ENCODE results near the gene IMPDH2.

IMPDH2 gene

DNA sequence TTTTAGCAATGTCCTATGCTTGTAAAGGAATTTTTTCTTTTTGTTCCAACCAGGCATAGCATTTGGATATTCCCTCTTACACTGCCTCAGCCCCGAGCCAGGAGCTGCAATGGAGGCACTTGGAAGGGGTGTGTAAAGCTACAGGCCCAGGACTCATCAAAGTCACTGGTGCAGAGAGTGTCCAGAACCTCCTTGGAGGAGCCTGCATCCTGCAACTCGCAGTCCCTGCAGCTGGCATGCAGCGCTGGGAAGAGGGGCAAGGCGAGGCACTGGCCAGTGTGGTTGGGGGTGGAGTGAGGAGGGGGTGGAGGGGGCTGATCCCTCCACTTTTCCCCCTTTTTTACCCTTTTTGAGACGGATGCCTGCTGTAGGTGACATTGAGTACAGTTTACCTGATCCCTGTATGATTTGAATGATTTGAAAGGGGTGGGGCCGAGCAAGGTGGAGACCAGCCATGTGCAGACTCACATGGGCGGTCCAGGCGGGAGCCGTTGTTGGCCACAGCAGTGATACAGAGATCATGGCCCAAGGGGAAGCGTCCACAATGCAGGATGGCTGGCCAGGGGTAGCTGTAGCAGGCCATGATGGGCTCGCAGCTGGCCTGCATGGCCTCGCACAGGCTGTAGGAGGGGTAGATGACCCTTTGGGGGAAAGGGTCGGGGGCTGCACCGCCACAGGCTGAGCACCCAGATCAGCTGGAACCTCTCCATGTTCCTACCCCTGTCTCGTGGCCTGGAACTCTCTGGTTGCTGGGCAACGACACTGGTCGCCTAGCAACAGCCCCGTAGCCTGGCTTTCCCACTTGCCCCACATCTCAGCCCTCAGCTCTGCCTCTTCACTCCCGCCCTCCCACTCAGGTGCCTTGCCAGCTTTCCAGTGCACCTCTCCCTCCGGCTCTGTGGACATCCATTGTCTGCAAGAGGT is 31.2 kb downstream of the IMPDH2 start:
- no peak for DNase-seq (ENCODE audit: insufficient read length, low spot score)
- no peak for FAIRE-seq
- TF ChIP-seq SPI1 (IDR thresholded peaks at IDR 0.05; ENCODE audit: low read depth, low read length) (no peak), PAX5 (IDR thresholded peaks at IDR 0.05; ENCODE audit: insufficient read depth, low read length, severe bottlenecking) (no peak), POLR2A (IDR thresholded peaks at IDR 0.05; ENCODE audit: low read depth, low read length) (no peak), POLR2AphosphoS5 (IDR thresholded peaks at IDR 0.05; ENCODE audit: low read depth, low read length) (no peak), POU2F2 (IDR thresholded peaks at IDR 0.05; ENCODE audit: low read depth, low read length) (no peak), TAF1 (IDR thresholded peaks at IDR 0.05; ENCODE audit: low read depth, low read length) (no peak)

DNA sequence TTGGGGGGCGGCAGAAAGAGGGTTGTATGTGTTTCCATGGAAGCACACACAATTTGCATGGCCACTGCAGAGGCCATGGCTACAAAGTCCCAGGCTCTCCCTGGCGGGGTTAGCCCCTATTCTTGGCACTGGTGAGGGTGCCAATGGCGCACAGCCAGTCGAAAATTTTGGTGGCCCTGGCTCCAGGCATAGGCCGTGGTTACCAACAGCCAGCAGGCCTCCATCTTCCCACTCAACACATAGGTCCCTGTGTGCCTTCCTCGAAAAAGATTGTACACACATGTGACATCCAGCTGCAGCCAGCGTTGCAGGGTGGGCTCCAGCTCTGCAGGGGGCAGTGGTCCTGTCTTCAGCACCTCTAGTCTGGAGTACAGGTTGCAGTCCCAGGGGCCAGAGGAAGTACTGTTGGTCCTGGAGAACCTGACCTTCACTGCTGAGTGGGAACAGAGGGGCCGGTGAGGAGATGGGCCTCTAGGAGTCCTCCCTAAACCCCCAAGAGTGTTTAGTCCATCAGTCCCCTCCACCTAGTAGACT is 32.0 kb downstream of the IMPDH2 start:
- FAIRE-seq (no peak), DNase-seq (ENCODE audit: insufficient read length, low spot score) (no peak)
- no peak for TF ChIP-seq POLR2AphosphoS5 (IDR thresholded peaks at IDR 0.05; ENCODE audit: low read depth, low read length)
- no peak for TF ChIP-seq SPI1 (IDR thresholded peaks at IDR 0.05; ENCODE audit: low read depth, low read length)
- TF ChIP-seq POLR2A (IDR thresholded peaks at IDR 0.05; ENCODE audit: low read depth, low read length): no peak
- TF ChIP-seq TAF1 (IDR thresholded peaks at IDR 0.05; ENCODE audit: low read depth, low read length): no peak
- no peak for TF ChIP-seq PAX5 (IDR thresholded peaks at IDR 0.05; ENCODE audit: insufficient read depth, low read length, severe bottlenecking)
- TF ChIP-seq POU2F2 (IDR thresholded peaks at IDR 0.05; ENCODE audit: low read depth, low read length): no peak

DNA sequence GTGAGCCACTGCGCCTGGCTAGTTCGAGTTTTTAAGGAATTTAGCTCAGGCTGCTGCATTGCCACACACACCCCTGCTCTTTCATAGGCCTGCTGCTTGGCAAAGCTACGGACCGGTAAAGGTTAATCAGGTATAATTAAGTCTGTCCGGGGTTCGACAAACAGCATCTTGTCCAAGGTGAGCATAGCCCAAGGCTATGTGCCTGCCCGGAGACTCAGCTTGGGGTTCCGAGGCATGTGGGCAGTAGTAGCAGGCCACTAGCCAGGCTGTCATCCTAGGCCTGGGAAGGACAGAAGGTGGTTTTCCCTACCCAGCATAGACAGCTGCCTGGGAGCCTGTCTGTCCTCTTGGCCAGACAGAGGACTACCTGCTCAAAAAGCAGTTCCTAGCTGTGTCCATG is 32.6 kb downstream of the IMPDH2 start:
- DNase-seq (ENCODE audit: insufficient read length, low spot score) (no peak), FAIRE-seq (no peak)
- TF ChIP-seq PAX5 (IDR thresholded peaks at IDR 0.05; ENCODE audit: insufficient read depth, low read length, severe bottlenecking) (no peak), TAF1 (IDR thresholded peaks at IDR 0.05; ENCODE audit: low read depth, low read length) (no peak), POU2F2 (IDR thresholded peaks at IDR 0.05; ENCODE audit: low read depth, low read length) (no peak), SPI1 (IDR thresholded peaks at IDR 0.05; ENCODE audit: low read depth, low read length) (no peak), POLR2A (IDR thresholded peaks at IDR 0.05; ENCODE audit: low read depth, low read length) (no peak), POLR2AphosphoS5 (IDR thresholded peaks at IDR 0.05; ENCODE audit: low read depth, low read length) (no peak)

DNA sequence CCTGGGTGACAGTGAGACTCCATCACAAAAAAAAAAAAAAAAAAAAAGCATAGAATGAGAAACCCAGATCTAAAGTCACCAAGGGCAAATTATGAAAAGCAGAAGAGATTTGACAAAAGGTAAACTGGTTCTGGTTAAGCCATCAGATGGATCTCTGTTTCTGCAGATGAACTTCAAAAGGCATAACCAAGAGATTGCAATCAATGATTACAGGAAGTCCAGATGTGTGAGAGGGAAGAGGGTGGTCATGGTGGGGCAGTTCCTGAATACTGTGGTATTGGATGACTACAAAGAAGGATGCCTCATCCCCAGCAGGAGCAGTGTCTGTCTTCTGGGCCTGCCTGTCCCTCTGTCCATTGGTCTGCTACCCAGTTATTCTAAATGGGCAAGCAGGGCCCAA is 35.4 kb downstream of the IMPDH2 start:
- no peak for DNase-seq (ENCODE audit: insufficient read length, low spot score)
- FAIRE-seq: no peak
- TF ChIP-seq POLR2AphosphoS5 (IDR thresholded peaks at IDR 0.05; ENCODE audit: low read depth, low read length) (no peak), SPI1 (IDR thresholded peaks at IDR 0.05; ENCODE audit: low read depth, low read length) (no peak), TAF1 (IDR thresholded peaks at IDR 0.05; ENCODE audit: low read depth, low read length) (no peak), PAX5 (IDR thresholded peaks at IDR 0.05; ENCODE audit: insufficient read depth, low read length, severe bottlenecking) (no peak), POLR2A (IDR thresholded peaks at IDR 0.05; ENCODE audit: low read depth, low read length) (no peak), POU2F2 (IDR thresholded peaks at IDR 0.05; ENCODE audit: low read depth, low read length) (no peak)

DNA sequence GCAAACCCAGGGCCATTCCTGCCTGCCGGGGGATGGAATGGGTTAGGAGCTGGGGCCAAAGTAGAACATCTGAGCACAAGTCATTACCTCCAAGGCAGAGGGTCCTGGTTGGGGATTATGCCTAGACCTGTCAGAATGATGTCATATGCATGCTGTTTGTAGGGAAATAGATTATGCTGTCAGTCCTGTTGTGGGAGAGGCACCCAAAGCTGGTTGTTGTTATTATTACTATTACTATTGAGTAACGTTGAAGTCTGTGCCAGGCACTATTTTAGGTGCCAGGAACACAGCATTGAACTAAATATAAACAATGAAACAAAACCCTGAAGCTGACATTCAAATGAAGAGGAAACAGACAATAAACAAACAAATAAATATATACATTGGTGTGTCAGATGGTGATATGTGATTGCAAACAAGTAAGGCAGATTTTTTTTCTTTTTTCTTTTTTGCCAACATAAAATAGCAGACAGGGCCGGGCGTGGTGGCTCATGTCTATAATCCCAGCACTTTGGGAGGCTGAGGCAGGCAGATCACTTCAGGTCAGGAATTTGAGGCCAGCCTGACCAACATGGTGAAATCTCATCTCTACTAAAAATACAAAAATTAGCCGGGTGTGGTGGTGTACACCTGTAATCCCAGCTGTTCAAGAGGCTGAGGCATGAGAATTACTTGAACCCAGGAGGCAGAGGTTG is 37.2 kb downstream of the IMPDH2 start:
- FAIRE-seq (no peak), DNase-seq (ENCODE audit: insufficient read length, low spot score) (no peak)

DNA sequence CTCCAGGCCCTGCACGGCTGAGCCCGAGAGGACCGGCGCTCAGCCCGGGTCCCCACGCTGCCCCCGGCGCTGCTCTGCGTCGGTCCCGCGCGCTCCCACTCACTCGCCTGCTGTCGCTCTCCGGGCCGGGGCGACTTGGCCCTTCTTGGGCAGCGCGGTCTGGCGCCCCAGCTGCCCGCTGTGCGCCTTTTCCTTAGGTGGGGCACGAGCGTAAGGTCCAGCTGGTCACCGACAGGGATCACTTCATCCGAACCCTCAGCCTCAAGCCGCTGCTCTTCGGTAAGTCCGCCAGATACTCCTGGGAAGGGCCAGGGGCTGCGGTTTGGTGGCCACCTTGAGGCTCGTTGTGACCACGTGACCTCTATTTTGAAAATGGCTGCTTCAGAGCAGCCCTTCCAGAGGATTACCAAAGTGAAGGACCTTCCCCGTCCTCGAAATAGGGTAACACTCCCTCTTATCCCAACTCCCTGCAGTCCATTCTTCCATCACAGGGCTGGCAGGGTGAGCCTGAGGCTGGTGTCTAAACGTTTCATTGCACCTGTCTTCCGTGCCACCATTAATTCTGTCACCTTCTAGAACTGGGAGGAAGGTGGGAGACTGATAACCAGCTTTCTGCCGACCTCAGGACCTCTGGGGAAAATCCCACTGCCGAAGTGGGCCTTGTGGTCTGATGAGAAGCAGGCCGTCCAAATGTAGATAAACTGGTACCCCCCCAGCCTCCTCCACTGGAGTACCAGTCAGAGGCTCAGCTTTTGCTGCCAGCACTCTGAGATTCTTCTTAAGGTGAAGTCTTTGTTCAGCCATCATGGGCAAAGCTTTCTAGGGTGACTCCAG is 38.3 kb downstream of the IMPDH2 start:
- peak; percentile 84 for FAIRE-seq
- no peak for TF ChIP-seq POLR2AphosphoS5 (IDR thresholded peaks at IDR 0.05; ENCODE audit: low read depth, low read length)
- no peak for TF ChIP-seq TAF1 (IDR thresholded peaks at IDR 0.05; ENCODE audit: low read depth, low read length)
- no peak for TF ChIP-seq SPI1 (IDR thresholded peaks at IDR 0.05; ENCODE audit: low read depth, low read length)
- no peak for TF ChIP-seq POU2F2 (IDR thresholded peaks at IDR 0.05; ENCODE audit: low read depth, low read length)
- TF ChIP-seq PAX5 (IDR thresholded peaks at IDR 0.05; ENCODE audit: insufficient read depth, low read length, severe bottlenecking): no peak
- TF ChIP-seq POLR2A (IDR thresholded peaks at IDR 0.05; ENCODE audit: low read depth, low read length): no peak

More for the DNA sequence above, 37.2 kb downstream of the IMPDH2 start:
- TF ChIP-seq POLR2A (IDR thresholded peaks at IDR 0.05; ENCODE audit: low read depth, low read length) (no peak), PAX5 (IDR thresholded peaks at IDR 0.05; ENCODE audit: insufficient read depth, low read length, severe bottlenecking) (no peak), POLR2AphosphoS5 (IDR thresholded peaks at IDR 0.05; ENCODE audit: low read depth, low read length) (no peak), TAF1 (IDR thresholded peaks at IDR 0.05; ENCODE audit: low read depth, low read length) (no peak), SPI1 (IDR thresholded peaks at IDR 0.05; ENCODE audit: low read depth, low read length) (no peak), POU2F2 (IDR thresholded peaks at IDR 0.05; ENCODE audit: low read depth, low read length) (no peak)

DNA sequence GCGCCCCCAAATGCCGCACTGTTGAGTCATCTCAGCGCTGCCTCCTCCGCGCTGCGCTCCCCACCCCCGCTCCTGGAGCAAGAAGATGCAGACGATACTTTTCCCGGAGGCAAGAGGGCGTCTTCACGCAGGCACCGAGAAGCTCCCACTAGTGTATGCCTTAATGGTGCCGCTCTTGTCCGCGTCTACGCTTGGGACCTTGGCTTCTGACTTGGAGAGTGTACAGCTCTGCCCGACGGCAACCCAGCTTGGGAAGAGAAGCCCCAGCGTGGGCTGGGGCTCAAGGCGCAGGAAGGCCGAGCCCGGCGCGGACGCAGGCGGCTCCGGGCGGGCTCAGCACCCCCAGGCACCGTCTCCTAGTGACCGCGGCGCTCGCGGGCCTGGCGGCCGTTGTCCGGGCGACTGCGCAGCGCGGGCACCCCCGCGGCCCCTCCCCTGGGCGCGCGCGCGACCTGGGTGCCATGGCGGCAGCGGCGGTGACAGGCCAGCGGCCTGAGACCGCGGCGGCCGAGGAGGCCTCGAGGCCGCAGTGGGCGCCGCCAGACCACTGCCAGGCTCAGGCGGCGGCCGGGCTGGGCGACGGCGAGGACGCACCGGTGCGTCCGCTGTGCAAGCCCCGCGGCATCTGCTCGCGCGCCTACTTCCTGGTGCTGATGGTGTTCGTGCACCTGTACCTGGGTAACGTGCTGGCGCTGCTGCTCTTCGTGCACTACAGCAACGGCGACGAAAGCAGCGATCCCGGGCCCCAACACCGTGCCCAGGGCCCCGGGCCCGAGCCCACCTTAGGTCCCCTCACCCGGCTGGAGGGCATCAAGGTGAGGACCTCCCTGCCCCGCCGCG is 39.2 kb downstream of the IMPDH2 start, which contains the start of gene P4HTM:
TSS of gene P4HTM (plus strand) at position 446 of the 840 bp plus-strand sequence. CDS start at position 462, 16 bp downstream.
- peak; percentile 53 for DNase-seq (ENCODE audit: insufficient read length, low spot score)
- peak; percentile 93 for FAIRE-seq
- no peak for TF ChIP-seq TAF1 (IDR thresholded peaks at IDR 0.05; ENCODE audit: low read depth, low read length)
- no peak for TF ChIP-seq PAX5 (IDR thresholded peaks at IDR 0.05; ENCODE audit: insufficient read depth, low read length, severe bottlenecking)
- TF ChIP-seq POLR2A (IDR thresholded peaks at IDR 0.05; ENCODE audit: low read depth, low read length): no peak; the same call in 1 of the 2 replicates
- peak; percentile 62 for TF ChIP-seq POLR2AphosphoS5 (IDR thresholded peaks at IDR 0.05; ENCODE audit: low read depth, low read length)
- no peak for TF ChIP-seq SPI1 (IDR thresholded peaks at IDR 0.05; ENCODE audit: low read depth, low read length)
- TF ChIP-seq POU2F2 (IDR thresholded peaks at IDR 0.05; ENCODE audit: low read depth, low read length): no peak

More for the DNA sequence above, 38.3 kb downstream of the IMPDH2 start:
- no peak for DNase-seq (ENCODE audit: insufficient read length, low spot score)

All from GM12891 (cell line).